ENCODE measurements around the gene DOLPP1.

The DOLPP1 gene

DNA sequence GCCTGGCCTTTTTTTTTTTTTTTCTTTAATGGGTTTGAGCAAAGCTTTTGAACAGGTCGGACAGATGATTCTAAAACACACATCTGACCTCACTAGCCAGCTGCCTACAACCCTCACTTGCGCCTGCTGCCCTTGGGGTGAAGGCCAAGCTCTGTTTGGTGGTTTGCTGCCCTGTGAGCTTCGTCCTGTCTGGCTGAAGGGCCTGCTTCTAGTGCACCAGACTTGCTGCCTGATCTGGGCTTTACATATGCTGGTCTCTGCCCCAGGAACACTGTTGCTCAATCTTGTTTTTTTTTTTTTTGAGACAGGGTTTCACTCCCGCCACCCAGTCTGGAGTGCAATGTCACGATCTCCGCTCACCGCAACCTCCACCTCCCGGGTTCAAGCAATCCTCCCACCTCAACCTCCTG is 16.4 kb upstream of the DOLPP1 start:
- no peak for DNase-seq (ENCODE audit: low read depth in 2 of 2)

DNA sequence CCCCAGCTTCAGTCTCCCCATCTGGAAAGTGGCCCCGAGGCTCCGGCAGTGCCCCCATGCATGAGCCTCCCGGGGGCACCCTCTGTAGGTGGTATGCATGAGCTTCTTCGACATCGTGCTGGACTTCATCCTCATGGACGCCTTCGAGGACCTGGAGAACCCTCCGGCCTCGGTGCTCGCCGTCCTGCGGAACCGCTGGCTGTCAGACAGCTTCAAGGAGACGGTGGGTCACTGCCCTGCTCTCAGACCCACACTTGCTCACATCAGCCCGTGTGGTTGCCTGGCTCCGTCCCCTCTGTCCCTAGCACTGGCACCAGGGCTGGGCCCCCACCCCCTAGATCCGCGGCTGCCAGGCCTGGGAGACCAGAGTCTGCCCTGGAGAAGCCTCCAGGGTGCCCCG is 12.8 kb upstream of the DOLPP1 start:
- DNase-seq (ENCODE audit: low read depth in 2 of 2), result no peak

DNA sequence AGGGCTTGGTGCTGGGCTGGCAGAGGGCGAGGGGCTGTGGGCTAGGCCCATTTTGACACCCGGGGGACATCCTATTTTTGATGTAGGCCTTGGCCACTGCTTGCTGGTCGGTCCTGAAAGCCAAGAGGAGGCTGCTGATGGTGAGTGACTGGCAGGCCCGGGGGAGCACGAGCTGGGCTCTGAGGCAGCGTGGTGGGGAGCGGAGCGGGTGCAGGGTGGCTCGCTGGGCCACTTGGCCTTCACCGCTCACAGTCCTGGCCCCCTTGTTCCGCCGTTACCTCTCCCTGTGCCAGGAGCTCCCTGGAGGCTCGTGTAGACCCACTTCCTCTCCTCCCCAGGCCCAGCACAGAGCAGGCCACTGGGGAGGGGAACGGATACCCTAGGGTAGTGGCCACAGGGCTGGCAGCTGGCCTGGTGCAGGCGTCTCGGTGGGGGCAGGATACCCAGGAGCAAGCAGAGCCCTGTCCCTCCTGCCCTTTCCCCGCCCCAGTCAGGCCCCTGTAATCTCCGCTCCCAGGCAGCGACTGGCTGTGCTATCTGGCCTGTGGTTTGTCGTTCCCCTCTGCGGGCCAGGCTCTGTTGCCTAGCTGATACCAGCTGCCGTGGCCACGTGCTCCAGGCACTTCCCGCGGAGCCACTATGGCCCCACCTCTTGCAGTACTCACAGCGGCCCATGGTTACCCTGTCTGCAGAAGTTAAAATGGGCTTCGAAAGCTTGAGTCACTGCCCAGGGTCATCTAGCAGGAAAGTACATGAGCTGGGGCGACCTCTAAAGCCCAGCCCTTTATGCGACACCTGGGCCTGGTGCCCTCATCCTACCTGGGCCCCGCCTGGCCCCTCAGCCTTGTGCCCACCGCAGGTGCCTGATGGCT is 11.7 kb upstream of the DOLPP1 start:
- DNase-seq (ENCODE audit: low read depth in 2 of 2), result no peak

DNA sequence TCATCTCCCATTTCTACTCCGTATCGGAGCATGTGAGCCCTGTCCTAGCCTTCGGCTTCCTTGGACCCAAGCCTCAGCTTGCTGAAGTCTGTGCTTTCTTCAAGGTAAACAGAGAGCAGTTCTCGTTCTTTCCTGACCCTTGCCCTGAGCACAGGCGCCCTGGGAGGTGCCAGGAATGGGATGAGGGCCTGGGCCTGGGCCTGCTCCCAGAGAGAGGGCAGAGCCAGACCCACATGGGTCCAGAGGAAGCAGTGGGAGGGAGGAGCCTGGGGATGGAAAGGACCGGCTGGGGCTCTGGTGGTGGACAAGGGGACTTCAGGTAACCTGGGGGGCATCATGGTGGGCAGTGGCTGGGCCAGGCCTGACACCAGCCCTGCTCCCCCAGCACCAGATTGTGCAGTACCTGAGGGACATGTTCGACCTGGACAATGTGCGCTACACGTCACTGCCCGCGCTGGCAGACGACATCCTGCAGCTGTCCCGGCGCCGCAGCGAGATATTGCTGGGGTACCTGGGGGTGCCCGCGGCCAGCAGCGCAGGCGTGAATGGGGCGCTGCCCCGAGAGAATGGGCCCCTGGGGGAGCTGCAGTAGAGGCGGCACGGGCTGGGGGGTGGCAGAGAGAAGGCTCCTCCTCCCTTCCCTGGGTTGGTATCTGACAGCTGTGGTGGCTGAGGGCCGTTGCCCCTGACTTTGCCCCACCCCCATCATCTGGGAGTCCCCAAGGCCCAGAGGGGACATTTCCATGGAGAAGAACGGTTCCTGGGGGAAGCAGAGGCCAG is 10.9 kb upstream of the DOLPP1 start:
- no peak for DNase-seq (ENCODE audit: low read depth in 2 of 2)

DNA sequence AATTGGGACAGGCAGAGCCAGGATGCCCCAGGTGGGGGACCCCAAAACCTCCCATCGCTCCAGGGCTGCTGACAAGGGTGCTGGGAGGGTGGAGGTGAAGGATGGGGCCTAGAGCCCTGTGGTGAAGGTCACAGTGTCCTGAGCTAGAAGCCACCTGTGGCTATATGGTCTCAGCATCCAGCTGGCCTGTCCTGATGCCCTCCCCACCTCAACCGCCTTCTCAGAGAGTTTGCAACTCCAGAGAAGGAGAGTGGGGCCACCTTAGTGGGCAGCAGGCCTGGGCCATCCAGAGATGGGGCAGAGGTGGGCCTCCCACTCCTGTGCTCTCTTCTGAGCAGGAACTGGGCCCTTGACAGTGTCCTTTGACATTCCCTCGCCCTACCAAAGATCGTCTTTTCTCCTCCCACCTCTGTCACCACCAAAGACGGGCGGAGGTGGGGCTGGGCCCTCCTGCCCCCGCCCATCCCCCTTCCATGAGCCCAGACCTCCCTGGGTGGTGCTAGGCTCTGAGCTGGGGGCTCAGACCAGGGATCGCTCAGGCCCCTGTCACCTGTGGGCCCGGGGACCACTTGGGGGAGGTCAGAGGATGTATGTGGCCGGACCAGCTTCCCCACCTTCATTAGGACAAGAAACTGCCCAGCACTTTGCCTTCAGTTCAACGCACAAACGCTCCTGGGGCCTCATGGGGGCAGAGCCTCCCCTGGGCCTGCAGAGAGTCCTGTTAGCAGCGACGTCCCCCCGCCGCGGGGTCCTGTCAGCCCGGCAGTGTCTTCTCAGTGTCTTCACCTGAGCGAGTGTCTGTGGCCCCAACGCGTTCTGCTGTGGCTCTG is 10.0 kb upstream of the DOLPP1 start:
- DNase-seq (ENCODE audit: low read depth in 2 of 2), result no peak

DNA sequence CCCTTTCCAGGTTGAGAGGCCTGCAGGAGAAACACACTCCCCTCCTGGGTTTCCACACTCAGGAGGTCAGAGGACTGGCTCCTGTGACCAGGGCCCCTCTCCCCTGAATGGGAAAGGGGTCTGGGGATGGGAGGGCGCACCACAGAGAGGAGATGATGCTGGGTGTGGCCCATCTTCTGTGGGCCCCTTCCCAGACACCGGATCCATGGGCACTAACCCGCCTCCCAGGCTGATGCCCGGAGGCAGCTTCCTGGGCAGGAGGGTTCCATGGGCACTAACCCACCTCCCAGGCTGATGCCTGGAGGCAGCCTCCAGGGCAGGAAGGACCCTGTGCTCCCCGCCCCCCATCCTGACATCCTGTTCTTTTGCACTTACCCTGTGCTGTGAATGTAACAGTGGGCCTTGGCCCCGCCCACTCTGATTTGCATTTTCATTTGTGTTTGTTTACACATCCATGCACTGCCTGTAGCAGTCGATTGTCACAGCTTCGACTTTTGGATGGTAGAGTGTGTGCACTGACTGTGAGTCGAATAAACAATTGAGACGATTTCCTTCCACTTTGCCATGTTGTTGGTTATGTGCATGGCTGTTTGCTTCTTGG is 9.3 kb upstream of the DOLPP1 start:
- no peak for DNase-seq (ENCODE audit: low read depth in 2 of 2)

DNA sequence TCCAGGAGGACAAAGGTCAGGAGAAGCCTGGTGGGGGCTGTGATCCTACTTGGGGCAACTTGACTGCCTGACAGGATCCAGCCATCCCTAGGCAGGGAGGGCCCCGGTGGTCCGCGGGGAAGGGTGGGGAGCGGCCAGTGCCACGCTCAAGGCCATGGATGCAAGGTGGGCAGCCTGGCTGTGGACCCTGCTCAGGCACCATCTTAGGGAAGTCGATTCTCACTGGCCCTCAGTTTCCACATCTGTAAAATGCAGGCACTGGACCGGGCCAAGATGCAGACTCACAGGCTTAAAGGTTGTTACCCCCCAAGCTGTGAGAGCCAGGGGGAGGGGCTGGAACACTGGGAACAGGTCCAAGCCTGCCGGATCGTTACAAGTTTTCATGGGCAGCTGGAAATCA is 8.7 kb upstream of the DOLPP1 start:
- DNase-seq (ENCODE audit: low read depth in 2 of 2), result no peak

DNA sequence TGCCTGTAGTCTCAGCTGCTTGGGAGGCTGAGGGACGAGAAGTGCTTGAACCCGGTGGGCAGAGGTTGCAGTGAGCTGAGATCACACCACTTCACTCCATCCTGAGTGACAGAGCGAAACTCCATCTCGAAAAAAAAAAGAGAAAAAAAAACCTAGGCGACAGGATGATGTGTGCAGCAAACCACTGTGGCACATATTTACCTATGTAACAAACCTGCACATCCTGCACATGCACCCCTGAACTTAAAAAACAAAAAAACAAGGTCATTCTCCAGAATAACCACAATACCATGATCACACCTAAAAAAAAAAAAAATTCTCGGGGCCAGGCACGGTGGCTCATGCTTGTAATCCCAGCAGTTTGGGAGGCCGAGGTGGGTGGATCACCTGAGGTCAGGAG is 7.5 kb upstream of the DOLPP1 start:
- no peak for DNase-seq (ENCODE audit: low read depth in 2 of 2)

DNA sequence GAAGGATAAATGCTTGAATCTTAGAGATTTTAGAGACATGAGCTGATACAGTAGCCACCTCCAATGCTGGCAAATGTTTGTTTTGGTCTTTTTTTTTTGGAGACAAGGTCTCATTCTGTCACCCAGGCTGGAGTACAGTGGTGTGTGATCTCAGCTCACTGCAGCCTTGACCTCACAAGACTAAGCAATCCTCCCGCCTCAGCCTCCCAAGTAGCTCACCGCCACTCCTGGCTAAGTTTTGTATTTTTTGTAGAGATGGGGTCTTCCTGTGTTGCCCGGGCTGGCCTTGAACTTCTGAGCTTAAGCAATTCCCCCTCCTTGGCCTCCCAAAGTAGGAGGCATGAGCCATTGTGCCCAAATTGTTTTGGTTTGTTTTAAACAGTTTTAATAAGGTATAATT is 6.8 kb upstream of the DOLPP1 start:
- no peak for DNase-seq (ENCODE audit: low read depth in 2 of 2)

DNA sequence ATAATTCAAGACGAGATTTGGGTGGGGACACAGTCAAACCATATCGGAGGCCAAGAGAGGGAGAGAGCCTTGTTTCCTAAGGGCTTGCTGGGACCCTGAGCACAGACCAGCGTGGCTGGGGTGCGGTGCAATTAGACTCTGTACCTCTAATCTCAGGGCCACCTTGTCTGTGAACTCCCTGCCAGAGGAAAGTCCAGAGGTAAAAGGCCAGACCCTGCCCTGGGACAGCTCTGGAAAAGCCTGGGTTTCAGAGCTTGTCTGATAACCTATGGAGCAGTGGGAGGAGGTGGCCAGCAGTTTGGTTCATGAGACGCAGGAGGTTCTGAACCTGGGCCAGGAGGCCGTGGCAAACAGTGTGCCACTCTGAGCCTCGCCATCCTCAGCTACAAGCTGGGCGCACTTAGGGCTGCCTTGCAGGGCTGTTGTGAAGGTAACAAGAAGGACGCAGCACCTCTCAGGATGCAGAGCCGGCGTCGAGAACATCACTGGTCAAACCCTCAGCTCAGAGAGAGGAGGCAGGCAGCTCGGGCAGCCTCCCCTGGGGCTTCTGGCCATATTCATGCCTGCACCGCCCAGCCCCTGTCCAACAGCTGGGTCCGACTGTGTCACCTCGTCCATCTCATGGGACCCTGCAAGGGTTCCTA is 4.8 kb upstream of the DOLPP1 start:
- no peak for DNase-seq (ENCODE audit: low read depth in 2 of 2)

DNA sequence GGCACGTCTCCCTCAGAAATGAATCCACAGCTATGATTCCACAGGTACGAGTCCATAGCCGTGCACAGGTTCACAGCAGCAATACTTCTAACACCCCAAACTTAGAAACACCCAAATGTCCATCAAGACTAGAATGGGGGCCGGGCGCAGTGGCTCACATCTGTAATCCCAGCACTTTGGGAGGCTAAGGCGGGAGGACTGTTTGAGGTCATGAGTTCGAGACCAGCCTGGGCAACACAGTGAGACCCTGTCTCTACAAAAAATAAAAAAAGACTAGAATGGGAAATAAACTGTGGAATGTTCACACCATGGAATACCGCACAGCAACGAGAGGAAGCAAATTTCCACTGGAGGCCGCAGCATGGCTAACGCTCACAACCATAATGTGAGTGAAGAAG is 4.3 kb upstream of the DOLPP1 start:
- DNase-seq (ENCODE audit: low read depth in 2 of 2), result no peak

DNA sequence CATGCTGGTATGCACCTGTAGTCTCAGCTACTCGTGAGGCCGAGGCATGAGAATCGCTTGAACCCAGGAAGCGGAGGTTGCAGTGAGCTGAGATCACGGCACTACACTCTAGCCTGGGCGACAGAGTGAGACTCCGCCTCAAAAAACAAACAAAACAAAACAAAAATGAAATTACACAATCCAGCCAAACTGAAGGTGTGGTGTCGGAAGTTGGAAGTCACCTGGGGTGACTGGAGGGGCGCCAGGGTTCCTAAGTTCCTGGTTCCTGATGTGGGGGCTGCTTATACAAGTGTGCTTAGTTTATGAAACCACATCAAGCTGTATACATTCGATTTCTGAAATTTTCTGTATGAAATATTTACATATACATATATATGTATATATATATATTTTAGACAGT is 3.7 kb upstream of the DOLPP1 start:
- no peak for DNase-seq (ENCODE audit: low read depth in 2 of 2)

DNA sequence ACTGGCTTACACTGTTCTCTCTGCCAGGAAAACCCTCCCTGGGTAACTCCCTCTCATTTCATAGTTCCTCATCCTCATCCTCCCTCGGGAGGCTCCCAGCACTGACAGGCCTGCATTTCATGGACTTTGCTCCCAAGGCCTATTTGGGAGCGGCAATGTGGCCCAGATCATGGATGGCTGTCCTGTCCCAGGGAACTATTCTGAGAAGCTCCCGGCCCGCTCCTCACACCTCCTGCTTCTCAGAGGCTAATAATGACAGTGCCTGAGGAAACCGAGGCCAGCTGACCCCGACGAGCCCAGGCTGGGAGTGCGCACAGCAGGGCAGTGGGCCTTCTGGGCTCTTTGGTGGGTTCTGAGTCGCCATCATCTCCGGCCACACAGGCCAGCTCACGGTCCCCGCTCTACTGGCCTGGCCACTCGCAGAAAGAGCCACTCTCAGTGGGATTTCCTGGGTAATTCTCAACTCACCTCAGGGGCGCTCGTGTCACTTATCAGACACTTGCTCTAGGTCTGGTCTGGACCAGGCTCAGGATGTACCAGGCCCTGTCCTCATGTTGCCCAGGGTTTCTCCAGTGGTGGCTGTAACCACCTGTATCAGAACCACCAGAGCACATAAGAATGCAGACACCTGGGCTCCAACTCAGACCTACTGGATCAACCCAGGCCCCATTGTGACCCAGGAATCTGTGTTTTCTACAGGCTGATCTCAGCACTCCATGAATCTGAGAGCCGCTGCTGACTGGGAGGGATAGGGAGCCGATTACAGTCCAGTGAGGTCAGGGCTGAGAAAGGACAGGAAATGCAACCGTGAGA is 2.0 kb upstream of the DOLPP1 start:
- DNase-seq (ENCODE audit: low read depth in 2 of 2), result no peak

DNA sequence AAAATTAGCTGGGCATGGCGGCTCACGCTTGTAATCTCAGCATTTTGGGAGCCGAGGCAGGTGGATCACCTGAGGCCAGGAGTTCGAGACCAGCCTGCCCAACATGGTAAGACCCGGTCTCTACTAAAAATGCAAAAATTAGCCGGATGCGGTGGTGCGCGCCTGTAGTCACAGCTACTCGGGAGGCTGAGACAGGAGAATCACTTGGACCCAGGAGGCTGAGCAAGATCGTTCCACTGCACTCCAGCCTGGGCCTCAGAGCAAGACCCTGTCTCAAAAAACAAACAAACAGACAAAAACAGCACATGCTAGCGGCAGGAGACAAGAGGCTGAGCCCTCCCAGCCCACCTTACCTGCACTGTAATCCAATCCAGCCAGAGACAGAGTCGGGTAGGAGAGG is 1.1 kb upstream of the DOLPP1 start:
- DNase-seq (ENCODE audit: low read depth in 2 of 2), result no peak

DNA sequence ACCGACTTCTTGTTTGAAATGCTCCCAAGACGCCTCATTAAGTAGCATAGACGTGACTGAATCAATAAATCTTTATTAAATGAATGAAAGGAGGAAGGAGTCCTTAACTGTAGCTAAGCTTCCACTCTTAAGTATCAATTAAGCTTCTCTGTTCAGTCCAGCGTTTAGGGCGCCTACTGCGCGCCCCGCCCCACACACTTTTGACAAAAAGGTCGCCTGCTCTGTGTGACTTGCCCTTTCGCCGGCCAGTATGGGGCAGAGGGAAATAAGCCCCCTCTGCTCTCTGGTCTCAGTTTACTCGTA is 662 bp upstream of the DOLPP1 start:
- DNase-seq (ENCODE audit: low read depth in 2 of 2), result no peak

DNA sequence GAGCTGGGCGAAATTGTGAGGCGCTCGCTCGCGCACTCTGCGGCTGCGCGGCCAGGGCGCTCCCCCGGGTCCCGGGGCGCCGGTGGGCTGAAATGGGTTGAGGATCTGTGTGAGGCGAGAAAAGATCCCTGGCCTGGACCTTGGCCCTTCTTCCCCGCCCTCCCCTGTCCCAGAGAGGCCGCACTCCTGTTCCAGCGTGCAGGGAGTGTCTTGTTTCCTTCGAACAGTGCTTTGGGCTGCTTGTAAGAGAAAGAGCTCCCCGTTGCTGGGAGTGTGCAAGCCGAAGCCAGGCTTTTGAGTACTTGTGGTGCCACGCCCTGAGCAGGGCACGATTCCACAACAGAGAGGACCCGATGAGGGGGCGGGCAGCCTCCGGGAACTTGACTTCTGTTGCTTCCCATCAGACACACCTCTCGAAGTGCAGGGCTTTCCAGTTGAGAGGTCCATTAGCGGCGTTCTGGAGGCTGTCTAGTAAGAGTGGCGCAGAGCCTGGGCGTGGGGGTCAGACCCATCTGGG is 535 bp downstream of the DOLPP1 start:
- no peak for DNase-seq (ENCODE audit: low read depth in 2 of 2)

DNA sequence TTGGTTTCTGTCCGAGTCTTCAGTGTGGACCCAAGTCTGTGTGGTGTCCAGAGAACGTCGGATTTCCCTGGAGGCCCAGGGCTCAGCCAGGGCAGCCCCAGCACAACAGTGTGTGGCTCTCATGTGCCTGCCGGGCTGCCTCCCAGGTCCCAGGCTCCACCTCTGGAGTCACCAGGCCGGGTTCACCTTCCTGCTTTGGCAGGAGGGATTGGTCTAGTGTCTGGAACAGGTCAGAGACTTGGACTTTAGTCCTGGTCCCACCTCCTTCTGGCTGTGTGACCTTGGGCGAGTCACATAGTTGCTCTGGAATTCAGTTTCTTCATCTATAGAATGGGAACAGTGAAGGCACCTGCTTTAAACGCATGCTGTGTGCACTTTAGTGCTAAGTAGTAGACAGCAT is 3.2 kb downstream of the DOLPP1 start:
- DNase-seq (ENCODE audit: low read depth in 2 of 2), result no peak

DNA sequence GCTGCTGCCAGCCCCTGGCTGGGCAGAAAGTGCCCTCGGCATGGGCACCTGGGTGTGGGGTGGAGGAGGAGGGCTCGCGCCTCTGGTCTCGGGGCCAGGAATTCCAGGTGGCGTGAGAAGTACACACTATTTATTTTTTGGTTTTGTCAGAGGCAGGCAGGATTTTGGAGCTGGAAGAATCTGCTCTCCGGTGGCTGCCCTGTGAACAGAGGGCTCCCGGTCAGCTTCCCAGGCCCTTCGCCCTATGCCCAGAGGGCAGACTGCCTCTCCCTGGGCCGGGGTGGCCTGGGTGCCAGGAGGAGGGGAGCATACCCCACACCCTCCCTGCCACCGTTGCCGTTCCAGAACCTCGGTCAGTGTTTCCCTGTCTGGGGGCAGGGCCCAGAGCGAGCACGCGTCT is 8.3 kb downstream of the DOLPP1 start:
- no peak for DNase-seq (ENCODE audit: low read depth in 2 of 2)

DNA sequence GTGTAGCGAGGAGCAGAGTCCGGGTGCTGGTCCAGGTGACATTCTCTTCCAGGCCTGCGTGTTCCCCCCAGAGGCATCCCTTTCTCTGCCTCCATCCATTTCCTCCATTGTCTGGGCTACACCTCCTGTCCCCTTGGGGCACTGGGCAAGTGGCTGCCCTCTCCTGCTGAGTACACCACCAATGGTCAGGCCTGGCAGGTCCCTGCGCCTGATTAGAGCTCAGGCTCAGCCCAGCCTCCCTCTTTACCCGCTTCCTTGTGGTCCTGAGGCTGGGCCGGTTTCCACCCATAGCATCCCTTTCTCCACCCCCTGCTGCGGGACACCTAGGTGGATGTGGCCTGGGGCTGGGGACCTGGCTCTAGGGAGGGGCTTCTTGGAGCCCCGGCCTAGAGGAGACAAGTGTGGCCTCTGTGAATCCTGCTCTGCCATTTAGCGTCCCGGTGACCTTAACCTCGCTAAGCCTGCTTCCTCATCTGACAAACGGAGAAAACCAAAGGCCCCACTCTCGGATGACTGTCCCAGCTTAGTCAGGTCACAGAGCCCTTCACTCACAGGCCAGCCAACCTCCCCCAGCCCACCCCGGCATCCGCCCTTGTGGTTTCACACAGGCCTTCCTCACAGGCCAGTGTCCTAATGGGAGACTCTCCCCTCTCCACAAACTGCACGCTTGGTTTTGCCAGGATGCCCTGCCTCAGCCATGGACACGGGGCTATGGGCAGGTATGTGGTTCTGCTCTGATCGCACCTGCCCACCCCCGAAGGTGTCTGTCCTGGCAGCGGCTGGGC is 12.9 kb downstream of the DOLPP1 start:
- no peak for DNase-seq (ENCODE audit: low read depth in 2 of 2)
